GM13977 (cell line): ENCODE results near the gene TCTN2.

ENCODE experiments used
- DNase-seq: peaks from one replicate; pipeline ENCODE4 v3.0.0; 2012; ENCODE audit warnings: low spot score
- CTCF ChIP-seq: IDR thresholded peaks from 2 replicates; pipeline ENCODE4 v1.5.1; 2012; ENCODE audit warnings: mild to moderate bottlenecking, control low read depth; ENCODE audit not compliant: insufficient read depth; ENCODE audit errors: extremely low read depth, missing control alignments
- in situ Hi-C: fragments of 300-500 bp; cut with MboI; formaldehyde crosslinking; loops from one replicate; pipeline ENCODE4 v1.12.0; 2022; ENCODE audit warnings: low sequenced_read_pairs, low pct_unique_long_range_greater_than_20kb, mixed read lengths, inconsistent platforms; ENCODE audit not compliant: unreplicated experiment

The TCTN2 gene

GRCh38 chr12:123741937-123742572 lies 71.1 kb downstream of the TCTN2 start:
- DNase-seq: no peak
- in situ Hi-C loops: no loop called here
- TF ChIP-seq CTCF: no peak

- in situ Hi-C loops: no loop called here
- no peak for TF ChIP-seq CTCF
- no peak for DNase-seq
These were observed 72.1 kb downstream of the TCTN2 start for GRCh38 chr12:123743002-123743401.

GRCh38 chr12:123744836-123745235 lies 73.9 kb downstream of the TCTN2 start:
- DNase-seq: no peak
- in situ Hi-C loops: no loop called here

GRCh38 chr12:123747309-123747708 lies 76.4 kb downstream of the TCTN2 start:
- no peak for DNase-seq
- TF ChIP-seq CTCF: no peak
- in situ Hi-C loops: no loop called here

More at GRCh38 chr12:123744836-123745235, 73.9 kb downstream of the TCTN2 start:
- TF ChIP-seq CTCF: peak; percentile 24

- DNase-seq: no peak
- TF ChIP-seq CTCF: no peak
- in situ Hi-C loops: no loop called here
These were observed 77.2 kb downstream of the TCTN2 start for GRCh38 chr12:123748161-123748560.

GRCh38 chr12:123748661-123749060 lies 77.7 kb downstream of the TCTN2 start:
- DNase-seq: no peak
- in situ Hi-C loops: no loop called here
- no peak for TF ChIP-seq CTCF
